Activated T-helper 1 cell treated with anti-CD3 and anti-CD28 coated beads, Interleukin-12 subunit alpha, Interleukin-12 subunit beta, Interleukin-2, Interleukin-4 antibody, amounts not matched to agents 30 ng/mL and 10 ng/mL and 1 ng/mL, durations not matched to agents 14 hours and 24 hours and 36 hours (primary cell): ENCODE measurements around the gene PRKAR1B. TPM values are rescaled to one million over a fixed set of nuclear protein-coding genes. Genes with fewer than 3 reads are reported as not detected.

ENCODE experiments used
- DNase-seq: peaks from one replicate; pipeline ENCODE4 v3.0.0; 2021; ENCODE audit warnings: low spot score
- H3K27ac Mint-ChIP-seq: one replicate; pipeline ENCODE4 v1.8.0; 2021; ENCODE audit warnings: mild to moderate bottlenecking, mixed read lengths
- H3K27me3 Mint-ChIP-seq: one replicate; pipeline ENCODE4 v1.8.0; 2022; ENCODE audit warnings: mild to moderate bottlenecking, moderate library complexity, mixed read lengths; ENCODE audit not compliant: insufficient read depth
- H3K36me3 Mint-ChIP-seq: one replicate; pipeline ENCODE4 v1.8.0; 2021; ENCODE audit warnings: low read depth, mixed read lengths
- H3K4me1 Mint-ChIP-seq: one replicate; pipeline ENCODE4 v1.8.0; 2021; ENCODE audit warnings: low read depth, mixed read lengths
- H3K4me3 Mint-ChIP-seq: one replicate; pipeline ENCODE4 v1.8.0; 2021; ENCODE audit warnings: mild to moderate bottlenecking, moderate library complexity, mixed read lengths
- H3K9me3 Mint-ChIP-seq: one replicate; pipeline ENCODE4 v1.8.0; 2021; ENCODE audit warnings: mixed read lengths
- intact Hi-C: fragments of 100-400 bp; cut with micrococcal nuclease; formaldehyde crosslinking; loops from one replicate; pipeline ENCODE4 v1.15.1; 2024
- total RNA-seq: library from RNA; stranded (reverse); gene quantifications from 2 replicates; pipeline ENCODE4 v1.2.3, GENCODE V29; 2022

PRKAR1B gene
- total RNA-seq, 1 donor from 2014 or later = 37.8 TPM

- intact Hi-C loops = no loop called here
- Mint-ChIP-seq H3K4me1 (no peaks in the 10 kb centered on the region), H3K27ac (no peak overlapping the region), H3K27me3 (no peaks in the 10 kb centered on the region), H3K9me3 (no peaks in the 10 kb centered on the region), H3K4me3 (no peak overlapping the region), H3K36me3 (peaks cover 14% of the 10 kb centered on the region)
- no peak for DNase-seq
Measured at GRCh38 chr7:767941-768731, 41.1 kb upstream of the PRKAR1B start.

DNA sequence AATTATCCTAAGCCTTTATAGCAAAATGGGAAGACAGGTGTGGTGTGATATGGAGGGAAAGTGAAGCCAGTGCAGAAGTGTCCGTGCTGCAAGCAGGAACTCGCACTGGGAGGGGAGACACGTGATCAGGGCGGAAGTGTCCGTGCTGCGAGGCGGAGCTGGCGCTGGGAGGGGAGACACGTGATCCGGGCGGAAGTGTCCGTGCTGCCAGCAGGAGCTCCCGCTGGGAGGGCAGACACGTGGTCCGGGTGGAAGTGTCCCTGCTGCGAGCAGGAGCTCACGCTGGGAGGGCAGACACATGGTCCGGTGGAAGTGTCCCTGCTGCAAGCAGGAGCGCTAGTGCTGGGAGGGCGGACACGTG lies 40.5 kb upstream of the PRKAR1B start:
- peaks cover 14% of the 10 kb centered on the region for H3K36me3 Mint-ChIP-seq

GRCh38 chr7:765383-765782 lies 38.3 kb upstream of the PRKAR1B start:
- intact Hi-C loops = no loop called here
- Mint-ChIP-seq H3K27me3 (no peaks in the 10 kb centered on the region), H3K9me3 (no peaks in the 10 kb centered on the region), H3K36me3 (peaks cover 15% of the 10 kb centered on the region), H3K4me3 (no peak overlapping the region), H3K4me1 (no peaks in the 10 kb centered on the region), H3K27ac (no peak overlapping the region)
- no peak for DNase-seq

More for the DNA sequence above, 40.5 kb upstream of the PRKAR1B start:
- Mint-ChIP-seq H3K4me3 (no peak overlapping the region), H3K27me3 (no peaks in the 10 kb centered on the region), H3K27ac (no peak overlapping the region), H3K9me3 (no peaks in the 10 kb centered on the region), H3K4me1 (no peaks in the 10 kb centered on the region)
- intact Hi-C loops = no loop called here
- no peak for DNase-seq

- H3K36me3 Mint-ChIP-seq = peaks cover 15% of the 10 kb centered on the region
- H3K4me1 Mint-ChIP-seq = no peaks in the 10 kb centered on the region
- no peak overlapping the region for H3K27ac Mint-ChIP-seq
- H3K27me3 Mint-ChIP-seq = no peaks in the 10 kb centered on the region
- H3K4me3 Mint-ChIP-seq = no peak overlapping the region
- DNase-seq = no peak
- H3K9me3 Mint-ChIP-seq = no peaks in the 10 kb centered on the region
- intact Hi-C loops = no loop called here
Measured at GRCh38 chr7:763762-764161, 36.7 kb upstream of the PRKAR1B start.

- intact Hi-C loops = no loop called here
- H3K9me3 Mint-ChIP-seq = no peaks in the 10 kb centered on the region
- peaks cover 20% of the 10 kb centered on the region for H3K36me3 Mint-ChIP-seq
- H3K27me3 Mint-ChIP-seq = no peaks in the 10 kb centered on the region
- H3K4me3 Mint-ChIP-seq = no peak overlapping the region
- no peaks in the 10 kb centered on the region for H3K4me1 Mint-ChIP-seq
- H3K27ac Mint-ChIP-seq = no peak overlapping the region
- no peak for DNase-seq
Measured at GRCh38 chr7:762885-763284, 35.8 kb upstream of the PRKAR1B start.

DNA sequence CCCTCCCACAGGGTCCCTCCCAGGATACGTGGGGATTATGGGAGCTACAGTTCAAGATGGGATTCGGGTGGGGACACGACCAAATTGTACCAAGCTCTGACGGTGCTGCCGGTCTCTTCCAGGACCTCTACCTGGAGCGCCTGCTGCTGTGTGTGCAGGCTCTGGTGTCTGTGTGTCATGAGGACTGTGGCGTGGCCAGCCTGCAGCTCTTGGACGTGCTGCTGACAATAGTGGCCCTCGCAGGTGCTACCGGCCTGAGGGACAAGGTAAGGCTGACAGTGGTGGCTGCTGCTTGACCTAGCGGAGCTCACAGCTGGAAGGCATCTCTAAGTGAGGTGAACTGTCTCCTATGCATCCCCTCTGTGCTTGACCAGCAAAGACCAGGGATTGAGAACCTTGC lies 34.5 kb upstream of the PRKAR1B start:
- peaks cover 22% of the 10 kb centered on the region for H3K36me3 Mint-ChIP-seq
- no peaks in the 10 kb centered on the region for H3K27me3 Mint-ChIP-seq
- H3K9me3 Mint-ChIP-seq = no peaks in the 10 kb centered on the region
- H3K4me3 Mint-ChIP-seq = no peak overlapping the region
- intact Hi-C loops = no loop called here
- H3K27ac Mint-ChIP-seq = no peak overlapping the region
- H3K4me1 Mint-ChIP-seq = no peaks in the 10 kb centered on the region
- DNase-seq = no peak

DNA sequence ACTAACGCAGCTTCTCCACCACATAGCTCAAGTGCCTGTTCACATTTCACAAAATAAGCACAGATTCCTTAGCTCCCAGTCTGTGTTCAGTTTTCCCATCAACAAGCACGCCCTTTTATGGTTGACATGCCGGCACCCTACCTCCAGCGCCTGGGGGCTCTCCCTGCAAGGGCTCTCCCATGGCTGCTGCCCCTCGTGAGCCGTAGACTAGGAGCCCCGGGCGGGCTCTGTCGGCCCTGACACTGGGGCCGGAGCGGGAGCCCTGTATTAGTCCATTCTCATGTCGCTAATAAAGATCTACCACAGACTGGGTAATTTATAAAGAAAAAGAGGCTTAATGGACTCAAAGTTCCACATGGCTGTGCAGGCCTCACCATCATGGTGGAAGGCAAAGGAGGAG lies 34.0 kb upstream of the PRKAR1B start:
- no peak overlapping the region for H3K4me3 Mint-ChIP-seq
- no peaks in the 10 kb centered on the region for H3K27me3 Mint-ChIP-seq
- intact Hi-C loops = no loop called here
- no peak overlapping the region for H3K27ac Mint-ChIP-seq
- H3K36me3 Mint-ChIP-seq = peaks cover 20% of the 10 kb centered on the region
- no peak for DNase-seq
- no peaks in the 10 kb centered on the region for H3K4me1 Mint-ChIP-seq
- no peaks in the 10 kb centered on the region for H3K9me3 Mint-ChIP-seq

DNA sequence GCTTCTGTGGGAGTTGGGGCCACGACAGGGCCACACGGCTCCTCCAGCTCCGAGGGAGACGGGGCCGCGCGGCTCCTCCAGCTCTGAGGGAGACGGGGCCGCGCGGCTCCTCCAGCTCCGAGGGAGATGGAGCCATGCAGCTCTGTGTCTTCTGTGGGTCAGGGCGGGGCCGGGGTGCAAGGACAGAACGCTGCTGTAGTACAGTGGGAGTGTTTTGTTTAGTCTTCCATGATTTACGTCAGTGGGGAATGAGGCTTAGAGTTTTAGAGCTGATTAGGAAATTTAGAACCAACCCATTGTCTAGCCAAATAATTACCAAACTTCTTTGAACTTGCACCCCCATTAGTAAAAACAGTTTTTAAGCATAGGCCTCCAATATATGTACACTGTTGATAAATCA lies 32.9 kb upstream of the PRKAR1B start:
- peaks cover 21% of the 10 kb centered on the region for H3K36me3 Mint-ChIP-seq
- no peak overlapping the region for H3K27ac Mint-ChIP-seq
- DNase-seq = no peak
- no peaks in the 10 kb centered on the region for H3K9me3 Mint-ChIP-seq
- no peaks in the 10 kb centered on the region for H3K4me1 Mint-ChIP-seq
- H3K27me3 Mint-ChIP-seq = no peaks in the 10 kb centered on the region
- intact Hi-C loops = no loop called here
- H3K4me3 Mint-ChIP-seq = no peak overlapping the region

- Mint-ChIP-seq H3K9me3 (no peaks in the 10 kb centered on the region), H3K27me3 (no peaks in the 10 kb centered on the region), H3K36me3 (peaks cover 23% of the 10 kb centered on the region), H3K27ac (no peak overlapping the region), H3K4me3 (no peak overlapping the region), H3K4me1 (no peaks in the 10 kb centered on the region)
- intact Hi-C loops = no loop called here
- no peak for DNase-seq
Measured at GRCh38 chr7:759569-759968, 32.5 kb upstream of the PRKAR1B start.

- DNase-seq = no peak
- H3K4me3 Mint-ChIP-seq = no peak overlapping the region
- H3K9me3 Mint-ChIP-seq = no peaks in the 10 kb centered on the region
- H3K4me1 Mint-ChIP-seq = no peaks in the 10 kb centered on the region
- H3K27ac Mint-ChIP-seq = no peak overlapping the region
- intact Hi-C loops = no loop called here
- no peaks in the 10 kb centered on the region for H3K27me3 Mint-ChIP-seq
- H3K36me3 Mint-ChIP-seq = peaks cover 22% of the 10 kb centered on the region
Measured at GRCh38 chr7:757741-758163, 30.7 kb upstream of the PRKAR1B start.

DNA sequence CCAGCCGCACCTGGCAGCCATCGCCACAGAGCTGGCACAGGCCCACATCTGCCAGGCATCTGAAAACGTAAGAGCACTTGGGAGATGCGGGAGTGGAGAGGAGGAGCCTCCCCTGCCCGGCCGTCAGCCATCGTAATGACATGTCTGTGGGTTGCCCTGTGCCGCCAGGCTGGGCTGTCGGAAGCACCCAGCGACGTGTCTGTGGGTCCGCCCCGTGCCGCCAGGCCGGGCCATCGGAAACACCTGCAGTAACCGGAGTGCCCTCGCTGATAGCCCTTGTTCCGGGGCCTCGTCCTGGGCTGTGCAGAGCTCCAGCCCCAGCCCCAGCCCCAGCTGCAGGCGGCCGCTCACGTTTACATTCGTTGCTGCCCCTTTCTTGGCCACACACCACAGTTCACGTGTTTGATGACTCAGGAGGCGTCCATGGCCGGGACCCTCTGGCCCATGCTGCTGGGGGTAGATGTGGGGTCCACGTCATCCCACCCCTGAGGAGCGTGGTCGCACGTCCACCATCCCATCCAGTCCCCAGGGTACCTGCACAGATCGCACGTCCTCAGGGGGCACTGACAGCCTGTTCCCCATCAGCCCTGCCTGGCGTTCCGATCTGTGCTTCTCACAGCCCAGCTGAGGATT lies 30.0 kb upstream of the PRKAR1B start:
- DNase-seq = no peak
- Mint-ChIP-seq H3K27me3 (no peaks in the 10 kb centered on the region), H3K36me3 (peaks cover 22% of the 10 kb centered on the region), H3K4me3 (no peak overlapping the region), H3K9me3 (no peaks in the 10 kb centered on the region), H3K4me1 (no peaks in the 10 kb centered on the region), H3K27ac (no peak overlapping the region)
- intact Hi-C loops = no loop called here

GRCh38 chr7:756231-756927 lies 29.3 kb upstream of the PRKAR1B start:
- Mint-ChIP-seq H3K4me3 (no peak overlapping the region), H3K27me3 (no peaks in the 10 kb centered on the region), H3K4me1 (no peaks in the 10 kb centered on the region), H3K9me3 (no peaks in the 10 kb centered on the region), H3K36me3 (peaks cover 25% of the 10 kb centered on the region), H3K27ac (no peak overlapping the region)
- intact Hi-C loops = no loop called here
- DNase-seq = no peak

- Mint-ChIP-seq H3K4me1 (no peaks in the 10 kb centered on the region), H3K27ac (no peak overlapping the region), H3K27me3 (no peaks in the 10 kb centered on the region), H3K9me3 (no peaks in the 10 kb centered on the region), H3K36me3 (peaks cover 23% of the 10 kb centered on the region), H3K4me3 (no peak overlapping the region)
- DNase-seq = no peak
- intact Hi-C loops = no loop called here
Measured at GRCh38 chr7:755413-755805, 28.3 kb upstream of the PRKAR1B start.
